Activated T-cell treated with anti-CD3 and anti-CD28 coated beads, Interleukin-2, amount 50 U/mL, for 4 hours (primary cell): ENCODE measurements around the gene WNK1. TPM values are rescaled to one million over a fixed set of nuclear protein-coding genes. Genes with fewer than 3 reads are reported as not detected.
"Not testable (repeated sequence)": the region's sequence is repeated elsewhere in the genome, so short reads cannot be mapped to it uniquely, and the experiment has no call there.

Source experiments
- ATAC-seq, 2 donors: fragments of 200-7000 bp; cut with Tn5 transposase; one replicate each; pipeline ENCODE4 v1.10.0; 2021
- DNase-seq: peaks from one replicate; pipeline ENCODE4 v3.0.0-alpha.2; 2020
- H3K27me3 Mint-ChIP-seq: one replicate; pipeline ENCODE4 v1.8.0; 2021; ENCODE audit warnings: low read depth, mixed read lengths
- H3K36me3 Mint-ChIP-seq: one replicate; pipeline ENCODE4 v1.8.0; 2022; ENCODE audit warnings: mixed read lengths; ENCODE audit not compliant: insufficient read depth
- H3K4me1 Mint-ChIP-seq: one replicate; pipeline ENCODE4 v1.8.0; 2021; ENCODE audit warnings: low read depth, mixed read lengths
- H3K4me3 Mint-ChIP-seq: one replicate; pipeline ENCODE4 v1.8.0; 2021; ENCODE audit warnings: mild to moderate bottlenecking, moderate library complexity, mixed read lengths
- H3K9me3 Mint-ChIP-seq: one replicate; pipeline ENCODE4 v1.8.0; 2021; ENCODE audit warnings: mixed read lengths
- total RNA-seq, 3 donors: library from RNA; stranded (reverse); gene quantifications; one replicate each; pipeline ENCODE4 v1.2.1, GENCODE V29; 2021

Gene WNK1
- total RNA-seq, 3 donors from 2014 or later: 183 to 213 (median 185) TPM

DNA sequence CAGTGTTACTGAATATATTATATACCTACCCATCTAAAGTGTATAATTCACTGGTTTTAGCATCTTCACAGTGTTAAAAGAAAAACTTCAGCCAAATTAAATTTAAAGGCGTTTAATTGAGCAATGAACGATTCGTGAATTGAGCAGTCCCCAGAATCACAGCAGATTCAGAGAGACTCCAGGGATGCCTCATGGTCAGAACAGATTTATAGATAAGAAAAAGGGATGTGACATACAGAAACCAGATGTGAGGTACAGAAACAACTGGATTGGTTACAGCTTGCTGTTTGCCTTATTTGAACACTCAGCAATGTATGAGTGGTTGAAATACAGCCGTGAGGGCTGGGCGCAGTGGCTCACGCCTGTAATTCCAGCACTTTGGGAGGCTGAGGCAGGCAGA lies 84.6 kb downstream of the WNK1 start:
- DNase-seq: no peak
- Mint-ChIP-seq H3K27me3 (no peaks in the 10 kb centered on the region), H3K4me1 (peaks cover 50% of the 10 kb centered on the region), H3K9me3 (no peaks in the 10 kb centered on the region), H3K4me3 (no peak overlapping the region), H3K36me3 (peaks cover 44% of the 10 kb centered on the region)
- no peak for ATAC-seq

- no peaks in the 10 kb centered on the region for H3K9me3 Mint-ChIP-seq
- H3K27me3 Mint-ChIP-seq: no peaks in the 10 kb centered on the region
- H3K36me3 Mint-ChIP-seq: peaks cover 44% of the 10 kb centered on the region
- no peak overlapping the region for H3K4me3 Mint-ChIP-seq
- H3K4me1 Mint-ChIP-seq: peaks cover 53% of the 10 kb centered on the region
- ATAC-seq (no peak), DNase-seq (no peak)
These were observed 85.2 kb downstream of the WNK1 start for GRCh38 chr12:837548-837947.

- no peaks in the 10 kb centered on the region for H3K9me3 Mint-ChIP-seq
- peaks cover 35% of the 10 kb centered on the region for H3K36me3 Mint-ChIP-seq
- H3K27me3 Mint-ChIP-seq: no peaks in the 10 kb centered on the region
- ATAC-seq: no peak
- DNase-seq: no peak
- H3K4me1 Mint-ChIP-seq: peaks cover 51% of the 10 kb centered on the region
- H3K4me3 Mint-ChIP-seq: no peak overlapping the region
These were observed 91.2 kb downstream of the WNK1 start for GRCh38 chr12:843609-844008.

GRCh38 chr12:846421-846820 lies 94.0 kb downstream of the WNK1 start:
- no peaks in the 10 kb centered on the region for H3K27me3 Mint-ChIP-seq
- H3K4me1 Mint-ChIP-seq: peaks cover 56% of the 10 kb centered on the region
- H3K4me3 Mint-ChIP-seq: no peak overlapping the region
- no peaks in the 10 kb centered on the region for H3K9me3 Mint-ChIP-seq
- H3K36me3 Mint-ChIP-seq: peaks cover 30% of the 10 kb centered on the region
- ATAC-seq (no peak), DNase-seq (no peak)

DNA sequence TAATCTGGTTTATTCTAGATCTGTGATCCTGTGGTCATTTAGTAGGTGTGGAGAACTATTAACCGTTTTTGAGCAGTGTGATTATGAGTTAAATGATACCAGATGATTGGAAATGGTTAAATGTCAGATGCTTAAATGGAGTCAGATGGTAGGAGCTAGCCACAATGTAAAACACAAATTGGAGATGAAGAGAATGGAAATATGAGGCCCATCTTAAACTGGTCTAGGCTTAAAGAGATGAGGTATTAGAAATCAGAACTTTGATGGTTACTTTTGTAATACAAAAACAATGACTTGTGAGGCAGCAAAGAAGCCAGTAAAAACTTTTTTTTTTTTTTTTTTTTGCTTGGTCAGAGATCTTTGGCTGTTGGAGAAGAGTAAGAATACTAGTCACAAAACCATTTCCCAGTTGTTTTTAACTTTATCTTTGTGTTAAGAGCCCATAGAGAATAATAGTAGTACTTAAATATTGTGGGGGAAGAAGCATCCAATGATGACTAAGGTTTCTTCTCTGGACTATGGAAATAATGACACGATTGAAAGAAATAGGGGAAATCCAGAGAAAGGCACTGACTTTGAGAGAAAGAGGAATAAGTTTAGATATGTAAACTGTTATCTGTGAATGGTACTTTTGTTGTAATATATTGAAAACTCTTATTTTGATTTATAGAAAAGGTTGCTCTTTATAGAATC lies 95.9 kb downstream of the WNK1 start:
- Mint-ChIP-seq H3K9me3 (no peaks in the 10 kb centered on the region), H3K4me1 (peaks cover 56% of the 10 kb centered on the region), H3K4me3 (peak overlapping the region; percentile 6), H3K36me3 (peaks cover 21% of the 10 kb centered on the region), H3K27me3 (no peaks in the 10 kb centered on the region)
- DNase-seq (no peak), ATAC-seq (peak; percentile 78 to 82)

DNA sequence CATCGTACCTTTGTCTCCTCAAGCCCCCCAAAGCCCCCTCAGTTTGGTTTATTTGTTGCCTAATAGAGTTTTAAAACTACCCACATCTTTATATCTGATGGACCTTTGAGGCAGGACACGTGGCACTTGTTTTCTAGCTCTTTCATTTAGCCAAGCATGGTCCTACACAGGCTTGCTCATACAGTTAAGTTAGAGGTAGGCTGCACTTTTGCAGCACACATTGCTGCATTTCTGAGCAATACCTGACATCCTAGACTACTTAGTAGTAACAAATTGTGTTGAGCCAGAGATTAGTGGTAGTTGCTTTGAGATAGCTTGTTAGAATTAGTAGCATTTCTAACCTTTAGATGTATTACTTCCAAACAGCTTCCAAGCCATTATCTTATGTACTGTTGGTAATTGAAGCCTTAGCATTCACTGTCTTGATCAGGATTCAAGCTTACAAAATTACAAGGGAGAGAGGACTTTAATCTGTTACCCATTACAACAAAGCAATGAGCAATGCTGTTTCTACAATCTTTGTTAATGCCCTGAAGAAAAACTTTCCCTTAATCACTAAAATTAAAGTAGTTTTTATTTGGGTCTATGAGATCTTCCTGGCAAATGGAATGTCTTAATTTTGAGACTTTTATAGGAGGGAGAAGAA lies 96.6 kb downstream of the WNK1 start:
- DNase-seq: no peak
- no peak overlapping the region for H3K4me3 Mint-ChIP-seq
- peaks cover 21% of the 10 kb centered on the region for H3K36me3 Mint-ChIP-seq
- peak; percentile 62 to 70 for ATAC-seq
- no peaks in the 10 kb centered on the region for H3K9me3 Mint-ChIP-seq
- H3K4me1 Mint-ChIP-seq: peaks cover 53% of the 10 kb centered on the region
- no peaks in the 10 kb centered on the region for H3K27me3 Mint-ChIP-seq

GRCh38 chr12:849733-850437 lies 97.5 kb downstream of the WNK1 start:
- not testable (repeated sequence) for ATAC-seq, H3K9me3 Mint-ChIP-seq, DNase-seq, H3K4me3 Mint-ChIP-seq, H3K27me3 Mint-ChIP-seq
- Mint-ChIP-seq H3K4me1 (peaks cover 52% of the 10 kb centered on the region), H3K36me3 (peaks cover 19% of the 10 kb centered on the region)

DNA sequence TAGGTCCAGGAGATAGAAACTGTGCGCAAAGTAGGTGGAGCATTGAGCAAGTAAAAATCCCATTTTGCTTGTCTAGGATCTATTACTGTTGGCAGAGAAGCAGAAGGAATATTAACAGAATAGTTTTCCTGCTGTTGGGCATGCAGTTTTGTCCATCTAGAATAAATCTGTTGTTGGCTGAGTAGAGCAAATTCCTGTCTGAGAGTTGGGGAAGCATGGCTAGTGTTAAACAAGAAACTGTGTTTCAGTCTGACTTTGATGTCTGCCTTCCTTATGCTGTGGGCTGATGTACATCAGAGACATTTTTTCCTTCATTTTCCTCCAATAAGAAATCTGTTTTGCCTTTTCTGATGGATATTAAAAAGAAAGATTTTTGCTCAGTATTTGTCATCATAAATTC lies 99.0 kb downstream of the WNK1 start:
- Mint-ChIP-seq H3K27me3 (no peaks in the 10 kb centered on the region), H3K9me3 (no peaks in the 10 kb centered on the region), H3K4me3 (no peak overlapping the region), H3K4me1 (peaks cover 51% of the 10 kb centered on the region), H3K36me3 (peaks cover 13% of the 10 kb centered on the region)
- DNase-seq (no peak), ATAC-seq (no peak)

- Mint-ChIP-seq H3K4me1 (peaks cover 51% of the 10 kb centered on the region), H3K9me3 (no peaks in the 10 kb centered on the region), H3K4me3 (no peak overlapping the region), H3K36me3 (peaks cover 13% of the 10 kb centered on the region), H3K27me3 (no peaks in the 10 kb centered on the region)
- ATAC-seq: no peak
- no peak for DNase-seq
These were observed 99.5 kb downstream of the WNK1 start for GRCh38 chr12:851913-852312.

- peaks cover 45% of the 10 kb centered on the region for H3K4me1 Mint-ChIP-seq
- peaks cover 18% of the 10 kb centered on the region for H3K36me3 Mint-ChIP-seq
- no peak for ATAC-seq
- H3K9me3 Mint-ChIP-seq: no peaks in the 10 kb centered on the region
- DNase-seq: no peak
- H3K4me3 Mint-ChIP-seq: no peak overlapping the region
- H3K27me3 Mint-ChIP-seq: no peaks in the 10 kb centered on the region
These were observed 100.5 kb downstream of the WNK1 start for GRCh38 chr12:852864-853263.

DNA sequence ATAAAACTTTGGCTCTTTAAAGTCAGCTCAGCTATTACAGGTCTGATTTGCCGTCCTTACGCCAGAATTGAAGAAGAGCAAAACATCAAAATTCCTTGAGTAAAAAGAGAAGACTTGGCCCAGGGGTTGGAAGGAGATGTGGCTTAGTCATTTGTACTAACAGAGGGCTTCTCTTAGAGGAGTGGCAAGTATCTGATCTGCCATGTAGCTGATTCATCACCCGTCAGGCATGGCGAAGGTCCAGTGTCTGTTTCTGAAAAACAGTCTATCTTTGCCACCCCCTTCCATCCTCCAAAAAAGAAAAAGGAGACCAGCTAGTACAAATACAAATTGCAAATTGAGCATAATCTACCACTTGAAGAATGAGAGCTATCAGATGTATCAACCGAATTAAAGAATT lies 105.2 kb downstream of the WNK1 start:
- Mint-ChIP-seq H3K27me3 (no peaks in the 10 kb centered on the region), H3K4me1 (peaks cover 13% of the 10 kb centered on the region), H3K9me3 (no peaks in the 10 kb centered on the region), H3K36me3 (peaks cover 28% of the 10 kb centered on the region), H3K4me3 (no peak overlapping the region)
- no peak for ATAC-seq
- no peak for DNase-seq

DNA sequence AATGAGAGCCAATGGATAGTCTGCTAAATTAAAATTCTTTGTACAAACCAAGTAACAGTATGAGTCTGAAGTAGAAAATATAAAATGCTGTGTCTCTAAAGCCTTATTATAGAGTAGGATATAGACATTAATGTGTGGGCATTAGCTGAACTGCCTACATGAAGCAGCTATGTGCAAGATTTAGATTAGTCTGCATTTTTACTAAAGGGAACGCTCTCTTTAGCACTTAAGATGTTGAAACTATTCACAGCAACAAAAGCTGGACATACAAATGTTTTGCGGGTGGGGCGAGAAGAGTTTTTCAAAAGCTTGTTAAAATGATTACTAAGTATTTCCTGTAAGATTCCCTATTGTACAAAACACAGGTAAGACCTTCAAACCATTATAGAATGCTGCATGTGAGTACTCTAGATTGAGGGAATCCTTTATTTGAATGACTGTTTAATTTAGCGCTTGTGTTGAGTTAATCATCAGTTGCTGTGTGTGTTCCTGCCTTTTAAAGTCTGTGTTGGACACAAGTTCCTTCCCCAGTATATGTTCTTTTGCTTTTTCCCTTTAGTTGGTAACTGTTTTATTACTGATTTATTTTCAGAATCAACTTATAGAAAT lies 110.0 kb downstream of the WNK1 start:
- peaks cover 42% of the 10 kb centered on the region for H3K36me3 Mint-ChIP-seq
- no peak overlapping the region for H3K4me3 Mint-ChIP-seq
- ATAC-seq (no peak), DNase-seq (no peak)
- peaks cover 8% of the 10 kb centered on the region for H3K4me1 Mint-ChIP-seq
- H3K9me3 Mint-ChIP-seq: no peaks in the 10 kb centered on the region
- no peaks in the 10 kb centered on the region for H3K27me3 Mint-ChIP-seq

DNA sequence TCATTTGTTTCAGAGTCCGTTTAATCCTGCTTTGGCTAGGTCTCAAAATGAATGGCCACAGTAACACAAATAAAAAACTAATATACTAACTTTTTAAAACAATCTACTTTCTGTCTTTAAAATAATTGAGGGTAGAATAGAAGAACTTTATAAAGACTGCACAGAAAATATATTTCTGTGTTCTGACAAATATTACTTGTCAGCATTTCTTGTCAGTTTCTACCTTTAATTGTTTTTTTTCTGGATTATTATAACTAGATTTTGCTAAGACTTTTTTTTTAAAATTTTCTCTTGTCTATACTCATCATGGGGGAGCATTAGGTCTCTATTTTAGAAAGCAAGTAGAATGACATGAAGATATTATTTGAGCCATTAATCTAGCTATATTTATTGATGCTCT lies 110.9 kb downstream of the WNK1 start:
- Mint-ChIP-seq H3K4me1 (peaks cover 8% of the 10 kb centered on the region), H3K9me3 (no peaks in the 10 kb centered on the region), H3K36me3 (peaks cover 40% of the 10 kb centered on the region), H3K27me3 (no peaks in the 10 kb centered on the region), H3K4me3 (no peak overlapping the region)
- DNase-seq (no peak), ATAC-seq (no peak)

DNA sequence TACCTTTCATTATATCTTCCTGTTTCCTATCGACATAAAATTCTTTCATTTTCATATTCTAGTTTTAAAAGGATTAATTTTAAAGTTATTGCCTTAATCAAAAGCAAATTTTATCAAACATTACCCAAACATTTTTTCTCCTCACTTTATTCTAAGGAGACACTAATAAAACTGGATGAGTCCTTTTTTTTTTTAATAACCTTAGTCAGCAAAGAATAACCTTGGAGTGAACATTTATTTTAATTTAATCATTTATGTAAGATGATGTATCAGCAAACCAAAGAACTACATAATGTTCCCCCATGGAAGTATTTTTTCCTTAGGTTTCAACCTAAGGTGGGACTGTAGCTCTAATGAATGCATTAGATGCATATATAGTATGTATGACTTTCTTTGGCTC lies 113.2 kb downstream of the WNK1 start:
- DNase-seq (no peak), ATAC-seq (no peak)
- Mint-ChIP-seq H3K9me3 (no peaks in the 10 kb centered on the region), H3K4me1 (peaks cover 16% of the 10 kb centered on the region), H3K36me3 (peaks cover 42% of the 10 kb centered on the region), H3K27me3 (no peaks in the 10 kb centered on the region), H3K4me3 (no peak overlapping the region)
